Neuronal stem cell (in vitro differentiated cells): ENCODE measurements around the gene GNL3. TPM values are rescaled to one million over a fixed set of nuclear protein-coding genes. Genes with fewer than 3 reads are reported as not detected.

Experiments
- DNase-seq: peaks from one replicate; pipeline ENCODE4 v3.0.0-alpha.2; 2013; ENCODE audit warnings: low spot score
- H2AFZ ChIP-seq: one replicate; pipeline ENCODE4 v1.6.1; 2013; ENCODE audit warnings: mild to moderate bottlenecking, low read length, inconsistent platforms
- H2AK5ac ChIP-seq: 2 replicates; pipeline ENCODE4 v1.6.1; 2013; ENCODE audit warnings: low read depth, mild to moderate bottlenecking, inconsistent platforms, low read length, moderate library complexity, mixed read lengths
- H2BK120ac ChIP-seq: 2 replicates; pipeline ENCODE4 v1.6.1; 2013; ENCODE audit warnings: low read depth, mild to moderate bottlenecking, inconsistent platforms, low read length, moderate library complexity, mixed read lengths
- H2BK12ac ChIP-seq: one replicate; pipeline ENCODE4 v1.6.1; 2013; ENCODE audit warnings: low read length, inconsistent platforms
- H2BK15ac ChIP-seq: 2 replicates; pipeline ENCODE4 v1.6.1; 2013; ENCODE audit warnings: mild to moderate bottlenecking, low read length, inconsistent platforms, mixed read lengths
- H2BK5ac ChIP-seq: one replicate; pipeline ENCODE4 v1.6.1; 2013; ENCODE audit warnings: inconsistent platforms, mild to moderate bottlenecking, low read length, moderate library complexity
- H3K14ac ChIP-seq: one replicate; pipeline ENCODE4 v1.6.1; 2013; ENCODE audit warnings: low read length, inconsistent platforms
- H3K18ac ChIP-seq: 2 replicates; pipeline ENCODE4 v1.6.1; 2013; ENCODE audit warnings: low read length, inconsistent platforms
- H3K23ac ChIP-seq: 2 replicates; pipeline ENCODE4 v1.6.1; 2013; ENCODE audit warnings: low read depth, mild to moderate bottlenecking, mixed read lengths, low read length, inconsistent platforms; ENCODE audit not compliant: poor library complexity
- H3K27ac ChIP-seq: replicated peaks from 3 replicates; pipeline ENCODE4 v1.5.1; 2013; ENCODE audit warnings: low read length, inconsistent platforms
- H3K27me3 ChIP-seq, 3 experiments: 2 replicates each; pipeline ENCODE4 v1.6.1; 2013; ENCODE audit warnings: low read length in 3 of 3, mild to moderate bottlenecking in 2 of 3, inconsistent platforms in 1 of 3, low read depth in 1 of 3, mixed read lengths in 1 of 3, moderate library complexity in 1 of 3; ENCODE audit not compliant: control insufficient read depth in 3 of 3, insufficient read depth in 3 of 3
- H3K36me3 ChIP-seq, 2 donors: replicated peaks in 1 of 2; 2 replicates each; pipeline ENCODE4 v1.6.1; 2013; ENCODE audit warnings: low read length in 2 of 2; ENCODE audit not compliant: control insufficient read depth in 2 of 2, insufficient read depth in 2 of 2
- H3K4ac ChIP-seq: 2 replicates; pipeline ENCODE4 v1.6.1; 2013; ENCODE audit warnings: inconsistent platforms, mild to moderate bottlenecking, low read length, moderate library complexity
- H3K4me1 ChIP-seq, 2 donors: 1 replicate in 1 of 2; 2 replicates in 1 of 2; pipeline ENCODE4 v1.6.1; 2013; ENCODE audit warnings: low read length in 2 of 2, low read depth in 1 of 2; ENCODE audit not compliant: control insufficient read depth in 2 of 2, insufficient read depth in 1 of 2
- H3K4me2 ChIP-seq: one replicate; pipeline ENCODE4 v1.6.1; 2013; ENCODE audit warnings: mild to moderate bottlenecking, low read length, inconsistent platforms; ENCODE audit not compliant: insufficient read depth, poor library complexity, severe bottlenecking
- H3K4me3 ChIP-seq, 2 donors: 2 replicates each; pipeline ENCODE4 v1.5.1; 2013; ENCODE audit warnings: low read length in 2 of 2, mild to moderate bottlenecking in 2 of 2, inconsistent platforms in 1 of 2, moderate library complexity in 1 of 2
- H3K79me1 ChIP-seq: one replicate; pipeline ENCODE4 v1.6.1; 2013; ENCODE audit warnings: low read depth, mild to moderate bottlenecking, inconsistent platforms, low read length, moderate library complexity
- H3K9ac ChIP-seq: one replicate; pipeline ENCODE4 v1.6.1; 2013; ENCODE audit warnings: mild to moderate bottlenecking, low read depth, low read length, inconsistent platforms; ENCODE audit not compliant: poor library complexity
- H3K9me3 ChIP-seq, 2 donors: replicated peaks in 1 of 2; 2 replicates each; pipeline versions ENCODE3 to v1.6.1; 2013; ENCODE audit warnings: low read length in 2 of 2, mild to moderate bottlenecking in 2 of 2, inconsistent platforms in 1 of 2, low read depth in 1 of 2, mixed read lengths in 1 of 2, moderate library complexity in 1 of 2; ENCODE audit not compliant: control insufficient read depth in 2 of 2, insufficient read depth in 1 of 2
- H4K8ac ChIP-seq: one replicate; pipeline ENCODE4 v1.6.1; 2013; ENCODE audit warnings: low read depth, mild to moderate bottlenecking, inconsistent platforms, low read length, moderate library complexity
- H4K91ac ChIP-seq: one replicate; pipeline ENCODE4 v1.6.1; 2013; ENCODE audit warnings: low read length, low read depth, mild to moderate bottlenecking, inconsistent platforms; ENCODE audit not compliant: poor library complexity
- WGBS, 2 donors: extraction: QIAGEN DNeasy Blood & Tissue Kit; methylation state at CpG; one replicate each; pipeline ENCODE4 v1.1.7; 2013; ENCODE audit warnings: missing lambda C conversion rate in 2 of 2, mixed read lengths in 1 of 2; ENCODE audit not compliant: insufficient read length in 2 of 2, insufficient replicate concordance in 1 of 2; ENCODE audit errors: extremely low coverage in 2 of 2; 5-methylcytosine and 5-hydroxymethylcytosine counted together
- polyA plus RNA-seq, 2 experiments: library from polyadenylated mRNA; stranded (reverse); fragments of 200-250 nt; gene quantifications; one replicate each; pipeline ENCODE4 v1.2.3, GENCODE V29; 2013

GNL3 gene
- polyA plus RNA-seq (2013, experiment 1 of 2): 157 TPM
- 165 TPM for polyA plus RNA-seq (2013, experiment 2 of 2)

GRCh38 chr3:52685709-52686691 is at the start of gene GNL3, which contains the start of gene PBRM1:
Gene GNL3 (plus strand): TSS chr3:52686032. CDS start chr3:52686093, 61 bp downstream.
Gene PBRM1 (minus strand): TSS chr3:52685913.
- Histone ChIP-seq H3K9ac (peak within 1 kb of the TSS; percentile 94), H3K4me3 (peak within 1 kb of the TSS; percentile 81 to 95), H4K91ac (peak within 1 kb of the TSS; percentile 76), H3K4me1 (peaks cover 2 to 22% of the 10 kb centered on the region in 2 donors), H2BK120ac (no peak within 1 kb of the TSS), H3K36me3 (peaks cover 26 to 66% of the 10 kb centered on the region in 2 donors), H2AFZ (peak within 1 kb of the TSS; percentile 89), H2BK5ac (no peak within 1 kb of the TSS), H3K27me3 (no peaks in the 10 kb centered on the region), H3K9me3 (no peaks in the 10 kb centered on the region), H4K8ac (no peak within 1 kb of the TSS), H3K4ac (no peak within 1 kb of the TSS), H3K27ac (peak within 1 kb of the TSS; percentile 95), H2BK15ac (no peak within 1 kb of the TSS), H3K4me2 (peak within 1 kb of the TSS; percentile 49), H3K18ac (peak within 1 kb of the TSS; percentile 99), H3K14ac (peak within 1 kb of the TSS; percentile 97), H2AK5ac (no peak within 1 kb of the TSS), H2BK12ac (no peak within 1 kb of the TSS), H3K23ac (peak within 1 kb of the TSS; percentile 96), H3K79me1 (peaks cover under 1% of the 10 kb centered on the region)
- WGBS, 2 donors: no CpG with 5 or more reads among the region's 82 CpGs
- peak; percentile 93 for DNase-seq

- Histone ChIP-seq H3K4me2 (no peak overlapping the region), H2BK12ac (no peak overlapping the region), H4K8ac (no peak overlapping the region), H3K4ac (no peak overlapping the region), H3K9me3 (no peaks in the 10 kb centered on the region), H3K14ac (no peak overlapping the region), H2BK120ac (no peak overlapping the region), H2AK5ac (no peak overlapping the region), H3K79me1 (no peaks in the 10 kb centered on the region), H3K27ac (no peak overlapping the region), H3K23ac (no peak overlapping the region), H3K18ac (no peak overlapping the region), H2BK15ac (no peak overlapping the region), H3K36me3 (peaks cover 21 to 93% of the 10 kb centered on the region in 2 donors), H2BK5ac (no peak overlapping the region), H3K27me3 (no peaks in the 10 kb centered on the region), H2AFZ (no peak overlapping the region), H3K4me3 (no peak overlapping the region), H3K4me1 (no peaks in the 10 kb centered on the region), H3K9ac (no peak overlapping the region), H4K91ac (no peak overlapping the region)
- WGBS, 2 donors: no CpG with 5 or more reads among the region's 4 CpGs
- DNase-seq: no peak
Measured at GRCh38 chr3:52636673-52637072, 49.2 kb upstream of the GNL3 start.

- no peak overlapping the region for H3K18ac ChIP-seq
- no peaks in the 10 kb centered on the region for H3K9me3 ChIP-seq
- no peak overlapping the region for H2AFZ ChIP-seq
- no peak overlapping the region for H3K23ac ChIP-seq
- H4K91ac ChIP-seq: no peak overlapping the region
- no peaks in the 10 kb centered on the region for H3K27me3 ChIP-seq
- H3K14ac ChIP-seq: no peak overlapping the region
- no peak overlapping the region for H3K4me3 ChIP-seq
- no peaks in the 10 kb centered on the region for H3K4me1 ChIP-seq
- no peak overlapping the region for H2AK5ac ChIP-seq
- peaks cover 17 to 98% of the 10 kb centered on the region in 2 donors for H3K36me3 ChIP-seq
- no peak overlapping the region for H2BK120ac ChIP-seq
- H3K79me1 ChIP-seq: no peaks in the 10 kb centered on the region
- H3K4me2 ChIP-seq: no peak overlapping the region
- H2BK12ac ChIP-seq: no peak overlapping the region
- no peak overlapping the region for H2BK15ac ChIP-seq
- no peak overlapping the region for H3K4ac ChIP-seq
- H2BK5ac ChIP-seq: no peak overlapping the region
- no peak overlapping the region for H3K9ac ChIP-seq
- DNase-seq: no peak
- H4K8ac ChIP-seq: no peak overlapping the region
- H3K27ac ChIP-seq: no peak overlapping the region
- no CpG with 5 or more reads among the region's 6 CpGs for WGBS, 2 donors
Measured at GRCh38 chr3:52645549-52645948, 40.3 kb upstream of the GNL3 start.
